H1 (cell line): ENCODE data around the gene ITPR1. TPM values are rescaled to one million over a fixed set of nuclear protein-coding genes. Genes with fewer than 3 reads are reported as not detected.

Source experiments
- PHF8 ChIP-seq: fragments of 200-600 bp; sonication (generic); conservative IDR thresholded peaks from 2 replicates; pipeline ENCODE4 v1.7.1; 2012; ENCODE audit warnings: low read depth, mild to moderate bottlenecking, inconsistent platforms, low read length, moderate library complexity
- polyA plus RNA-seq, 7 experiments: library from polyadenylated mRNA; depleted of rRNA in 3 of 7; stranded (reverse) in 5 of 7; unstranded in 2 of 7; fragments of >200 nt in 5 of 7; fragments of 200-250 nt in 2 of 7; gene quantifications; 1 replicate in 5 of 7; 2 replicates in 1 of 7; 4 replicates in 1 of 7; pipeline versions ENCODE4 v1.2.1 to v1.2.3, GENCODE V29; 2011 to 2013; ENCODE audit warnings: missing spikeins in 2 of 7, mixed read lengths in 2 of 7
- total RNA-seq: library from RNA; stranded (reverse); fragmentation: NEBNext Ultra II Directional; extraction: Animal tissue kit (Norgen Biotek cat#: 25700); gene quantifications from 2 replicates; pipeline ENCODE4 v1.2.1, GENCODE V29; 2021

Gene ITPR1
- total and polyA plus RNA-seq, 2 of the 8 experiments (the other 6 are each of a cell fraction or from before 2014, with no cell fraction given): 2.5 to 16.3 TPM

DNA sequence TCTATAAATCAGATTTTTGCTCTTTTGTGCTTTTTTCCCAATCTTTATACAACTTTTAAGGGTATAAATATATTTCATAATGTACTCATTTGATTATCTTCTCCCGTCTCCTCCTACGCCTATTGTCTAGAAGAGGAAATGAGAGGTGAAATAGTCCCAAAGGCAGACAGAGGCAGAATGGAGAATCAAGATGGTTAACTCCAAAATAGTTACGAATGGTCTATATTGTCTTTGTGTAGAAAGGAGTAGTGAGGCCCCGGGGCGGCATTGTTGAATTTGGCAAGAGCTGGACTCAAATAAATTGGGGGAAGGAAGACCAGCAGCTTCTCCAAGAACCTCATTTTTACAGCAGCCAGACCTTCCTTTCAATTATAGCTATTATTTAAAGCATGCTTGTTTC is 23.9 kb downstream of the ITPR1 start (continued):
- TF ChIP-seq PHF8: no peak
